ENCODE results near the gene CACNA1F. TPM values are rescaled to one million over a fixed set of nuclear protein-coding genes. Genes with fewer than 3 reads are reported as not detected.

The CACNA1F gene
- total and polyA plus RNA-seq, 9 of the 15 experiments (the other 6 are each of a cell fraction or from before 2014, with no cell fraction given) = under 0.01 to 0.41 (median 0.03) TPM; not detected in 3

DNA sequence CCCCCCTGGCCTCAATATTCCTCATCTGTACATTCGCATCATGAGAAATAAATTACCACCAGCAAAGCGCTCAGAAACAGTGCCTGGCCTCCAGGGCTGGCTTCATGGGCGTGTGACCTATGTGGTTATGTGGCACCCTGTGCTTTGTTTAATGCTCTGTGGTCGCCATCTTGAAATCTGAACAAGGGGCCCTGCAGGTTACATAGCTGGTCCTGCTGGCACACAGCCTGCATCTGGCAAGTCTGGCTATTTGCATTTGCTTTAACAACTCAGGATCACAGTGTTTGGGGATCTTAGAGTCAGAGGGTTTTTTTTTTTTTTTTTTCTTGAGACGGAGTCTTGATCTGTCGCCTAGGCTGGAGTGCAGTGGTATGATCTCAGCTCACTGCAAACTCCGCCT, 21.5 kb upstream of the CACNA1F start:
- peak; percentile 23 for FAIRE-seq
- CTCF ChIA-PET (ENCODE audit: low intra/inter-chr PET ratio) = no interaction called here
- Histone ChIP-seq H3K9ac (ENCODE audit: insufficient read depth in 1 of 2, low read depth in 2 of 2, low read length in 2 of 2) (no peak overlapping the region), H3K9me1 (ENCODE audit: control insufficient read depth, insufficient read depth, low read length) (no peaks in the 10 kb centered on the region), H3K9me3 (replicated peaks; ENCODE audit: control insufficient read depth, insufficient read depth, low read depth, low read length) (no peaks in the 10 kb centered on the region), H2AFZ (ENCODE audit: low read depth, low read length) (no peak overlapping the region), H3K4me2 (ENCODE audit: insufficient read depth, low read length) (no peak overlapping the region), H3K79me2 (ENCODE audit: control insufficient read depth, insufficient read depth, low read length) (no peaks in the 10 kb centered on the region), H3K4me1 (replicated peaks in 1 of 2; ENCODE audit: control insufficient read depth in 2 of 2, insufficient read depth in 2 of 2, low read length in 2 of 2) (peaks cover 0 to 20% of the 10 kb centered on the region in 2 experiments; a peak in 2 of 5 replicates), H4K20me1 (replicated peaks; ENCODE audit: control insufficient read depth, insufficient read depth, low read length) (no peaks in the 10 kb centered on the region), H3K36me3 (ENCODE audit: control insufficient read depth, insufficient read depth, low read length) (peaks cover 5% of the 10 kb centered on the region; the same call in 1 of the 3 replicates), H3K27ac (ENCODE audit: extremely low read depth, low read depth, low read length) (no peak overlapping the region), H3K4me3 (no peak overlapping the region), H3K27me3 (ENCODE audit: control insufficient read depth in 2 of 2, insufficient read depth in 2 of 2, low read length in 2 of 2) (no peaks in the 10 kb centered on the region)
- POLR2A ChIA-PET = interaction anchor here (1.4 to 1.6 kb wide), 2 partner anchors 14 to 64 kb away, joined by 3 to 7 read pairs; no protein-coding TSS in a partner anchor
- ATAC-seq = no peak
- BruUV-seq (replicated peaks) = no TSS peak
- WGBS (ENCODE audit: insufficient coverage, low coverage, missing lambda C conversion rate) = 44% methylated on average over 4 of the region's 7 CpGs
- TF ChIP-seq ARID2 (IDR thresholded peaks at IDR 0.05) = no peak
- no peak for TF ChIP-seq TEAD4 (IDR thresholded peaks at IDR 0.05; ENCODE audit: low read length)
- no peak for TF ChIP-seq TEAD4 (CRISPR knock-in tag; IDR thresholded peaks at IDR 0.05; ENCODE audit: borderline replicate concordance)
- intact Hi-C loops (cut with micrococcal nuclease) (no loop called here), in situ Hi-C loops (cut with MboI) (no loop called here)
- no peak for DNase-seq (ENCODE audit: extremely low read depth in 1 of 4, low spot score in 3 of 4)

DNA sequence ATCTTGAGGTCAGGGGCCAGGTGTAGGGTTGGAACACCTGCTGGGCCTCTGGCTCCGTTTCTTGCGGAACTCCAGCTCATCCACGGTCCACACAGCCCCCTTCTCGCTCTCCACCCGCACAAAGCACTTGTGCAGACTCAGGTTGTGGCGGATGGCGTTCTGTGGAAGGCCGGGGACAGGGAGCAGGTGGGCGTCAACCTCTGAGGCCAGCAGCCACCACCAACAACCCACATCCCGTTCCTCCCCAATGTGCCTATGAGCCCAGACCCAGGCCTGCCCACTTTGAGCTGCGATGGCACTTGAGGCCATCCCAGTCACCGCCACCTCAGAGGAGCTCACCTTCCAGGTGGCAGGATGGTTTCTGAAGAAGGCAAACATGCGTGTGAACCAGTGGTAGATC, 18.2 kb upstream of the CACNA1F start:
- Histone ChIP-seq H3K4me2 (ENCODE audit: insufficient read depth, low read length) (no peak overlapping the region), H3K79me2 (ENCODE audit: control insufficient read depth, insufficient read depth, low read length) (no peaks in the 10 kb centered on the region; the same call in 2 of the 3 replicates), H3K9me1 (ENCODE audit: control insufficient read depth, insufficient read depth, low read length) (no peaks in the 10 kb centered on the region), H4K20me1 (replicated peaks; ENCODE audit: control insufficient read depth, insufficient read depth, low read length) (no peaks in the 10 kb centered on the region), H3K27me3 (ENCODE audit: control insufficient read depth in 2 of 2, insufficient read depth in 2 of 2, low read length in 2 of 2) (no peaks in the 10 kb centered on the region), H3K9me3 (replicated peaks; ENCODE audit: control insufficient read depth, insufficient read depth, low read depth, low read length) (no peaks in the 10 kb centered on the region), H2AFZ (ENCODE audit: low read depth, low read length) (no peak overlapping the region), H3K9ac (ENCODE audit: insufficient read depth in 1 of 2, low read depth in 2 of 2, low read length in 2 of 2) (peak overlapping the region in 1 of 2 experiments; percentile 9; a peak in 1 of 4 replicates), H3K4me3 (no peak overlapping the region), H3K36me3 (ENCODE audit: control insufficient read depth, insufficient read depth, low read length) (peaks cover 28% of the 10 kb centered on the region; the same call in 2 of the 3 replicates), H3K4me1 (replicated peaks in 1 of 2; ENCODE audit: control insufficient read depth in 2 of 2, insufficient read depth in 2 of 2, low read length in 2 of 2) (peaks cover 3 to 26% of the 10 kb centered on the region in 2 experiments; a peak in 4 of 5 replicates), H3K27ac (ENCODE audit: extremely low read depth, low read depth, low read length) (no peak overlapping the region)
- ChIA-PET POLR2A (interaction anchor here (2.4 kb wide), 1 partner anchor 8 kb away, joined by 10 read pairs; no protein-coding TSS in a partner anchor), CTCF (ENCODE audit: low intra/inter-chr PET ratio) (no interaction called here)
- in situ Hi-C loops (cut with MboI) (no loop called here), intact Hi-C loops (cut with micrococcal nuclease) (no loop called here)
- TF ChIP-seq RBFOX2 (IDR thresholded peaks at IDR 0.05; ENCODE audit: low read depth, low read length) (peak; percentile 30; the same call in 1 of the 2 replicates), DMBX1 (CRISPR knock-in tag; IDR thresholded peaks at IDR 0.05; ENCODE audit: borderline replicate concordance) (no peak), POLR2G (IDR thresholded peaks at IDR 0.05; ENCODE audit: low read depth, low read length) (peak; percentile 45; the same call in 1 of the 2 replicates)
- TF ChIP-seq, protein P1, sequence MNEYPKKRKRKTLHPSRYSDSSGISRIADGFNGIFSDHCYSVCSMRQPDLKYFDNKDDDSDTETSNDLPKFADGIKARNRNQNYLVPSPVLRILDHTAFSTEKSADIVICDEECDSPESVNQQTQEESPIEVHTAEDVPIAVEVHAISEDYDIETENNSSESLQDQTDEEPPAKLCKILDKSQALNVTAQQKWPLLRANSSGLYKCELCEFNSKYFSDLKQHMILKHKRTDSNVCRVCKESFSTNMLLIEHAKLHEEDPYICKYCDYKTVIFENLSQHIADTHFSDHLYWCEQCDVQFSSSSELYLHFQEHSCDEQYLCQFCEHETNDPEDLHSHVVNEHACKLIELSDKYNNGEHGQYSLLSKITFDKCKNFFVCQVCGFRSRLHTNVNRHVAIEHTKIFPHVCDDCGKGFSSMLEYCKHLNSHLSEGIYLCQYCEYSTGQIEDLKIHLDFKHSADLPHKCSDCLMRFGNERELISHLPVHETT (CRISPR knock-in tag; conservative IDR thresholded peaks at IDR 0.05 in 1 of 2, IDR thresholded peaks at IDR 0.05 in 1 of 2) = no peak
- no TSS peak for BruUV-seq (replicated peaks)
- 100% methylated on average over 1 of the region's 13 CpGs for WGBS (ENCODE audit: insufficient coverage, low coverage, missing lambda C conversion rate)
- ATAC-seq = no peak
- DNase-seq (ENCODE audit: extremely low read depth in 1 of 4, low spot score in 3 of 4) = no peak
- FAIRE-seq = no peak
